Activated CD4-positive, alpha-beta T cell treated with anti-CD3 and anti-CD28 coated beads, Interleukin-2, amount 50 U/mL, for 16 hours (primary cell): ENCODE data around the gene PCBD2.
"Not testable (repeated sequence)": the region's sequence is repeated elsewhere in the genome, so short reads cannot be mapped to it uniquely, and the experiment has no call there.

Experiments
- DNase-seq: peaks from one replicate; pipeline ENCODE4 v3.0.0-alpha.2; 2020

The PCBD2 gene

DNA sequence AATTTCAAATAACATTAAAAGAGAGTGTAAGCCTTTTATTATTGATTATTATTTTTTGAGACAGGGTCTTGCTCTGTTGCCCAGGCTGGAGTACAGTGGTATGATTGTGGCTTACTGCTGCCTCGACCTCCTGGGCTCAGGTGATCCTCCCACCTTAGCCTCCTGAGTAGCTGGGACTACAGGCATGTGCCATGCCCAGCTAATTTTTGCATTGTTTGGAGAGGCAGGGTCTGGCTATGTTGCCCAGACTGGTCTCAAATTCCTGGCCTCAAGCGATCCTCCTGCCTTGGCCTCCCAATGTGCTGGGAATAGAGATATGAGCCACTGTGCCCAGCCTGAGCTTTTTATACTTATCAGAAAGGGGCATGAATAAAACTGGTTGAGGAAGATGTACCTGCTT lies 5.8 kb downstream of the PCBD2 start:
- not testable (repeated sequence) for DNase-seq

DNA sequence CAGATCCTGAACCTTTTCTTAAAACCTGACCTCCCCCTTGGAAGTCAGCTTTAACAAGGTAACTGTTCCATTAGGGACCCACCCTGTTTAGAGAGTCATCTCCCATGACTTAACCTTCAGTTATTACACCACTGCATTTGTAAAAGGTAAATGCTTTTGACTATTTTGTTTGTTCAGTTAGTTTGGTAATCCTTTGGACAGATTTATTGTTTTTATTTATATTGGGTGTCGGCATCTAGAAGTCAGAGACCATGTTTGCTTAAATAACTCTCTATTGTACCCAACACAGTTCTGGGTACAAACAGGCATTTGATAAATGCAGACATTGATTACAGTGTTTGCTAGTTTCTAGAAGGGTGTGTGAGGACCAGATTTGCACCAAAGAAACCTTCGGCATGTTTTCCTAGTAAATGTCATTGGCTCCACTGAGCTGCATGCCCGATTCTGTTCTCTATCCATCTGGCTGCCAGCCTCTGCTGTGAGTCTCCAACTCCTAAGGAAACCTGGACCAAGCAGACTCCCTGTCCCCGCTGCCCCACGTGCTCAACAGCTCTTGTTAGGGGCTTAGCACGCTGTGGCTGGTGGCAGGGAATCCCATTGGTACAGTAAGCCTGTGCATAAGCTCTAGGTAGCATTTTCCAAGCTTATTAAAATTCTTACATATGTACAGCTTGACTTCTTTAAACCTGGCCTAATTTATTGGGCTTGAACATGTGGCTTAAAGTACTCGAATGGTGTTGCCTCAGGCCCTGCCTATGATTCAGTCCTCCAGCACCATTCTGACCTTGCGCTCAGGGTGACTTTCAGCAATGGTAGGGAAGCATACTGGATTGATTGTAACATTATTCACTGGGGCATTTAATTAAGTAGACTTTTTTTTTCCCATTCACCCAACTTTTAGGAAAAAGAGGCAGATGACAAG lies 6.6 kb downstream of the PCBD2 start:
- DNase-seq, result no peak

DNA sequence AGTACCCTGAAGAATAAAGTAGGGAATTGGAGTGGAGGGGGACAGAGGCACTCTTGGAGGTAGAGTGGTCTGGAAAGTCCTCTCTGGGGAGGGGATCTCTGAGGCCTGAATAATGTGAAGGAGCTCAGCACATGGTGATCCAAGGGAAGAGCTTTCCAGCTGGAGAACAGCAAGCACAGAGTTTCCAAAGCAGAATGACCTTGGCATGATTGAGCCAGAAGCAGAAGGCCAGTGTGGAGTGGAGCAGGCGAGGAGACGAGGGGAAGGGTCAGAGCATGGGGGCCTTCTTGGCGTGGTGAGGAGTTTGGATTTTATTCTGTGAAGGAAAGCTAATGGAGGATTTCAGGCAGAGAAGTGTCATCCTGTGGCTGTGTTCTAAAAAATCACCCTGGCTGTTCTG lies 8.3 kb downstream of the PCBD2 start:
- DNase-seq, result no peak

DNA sequence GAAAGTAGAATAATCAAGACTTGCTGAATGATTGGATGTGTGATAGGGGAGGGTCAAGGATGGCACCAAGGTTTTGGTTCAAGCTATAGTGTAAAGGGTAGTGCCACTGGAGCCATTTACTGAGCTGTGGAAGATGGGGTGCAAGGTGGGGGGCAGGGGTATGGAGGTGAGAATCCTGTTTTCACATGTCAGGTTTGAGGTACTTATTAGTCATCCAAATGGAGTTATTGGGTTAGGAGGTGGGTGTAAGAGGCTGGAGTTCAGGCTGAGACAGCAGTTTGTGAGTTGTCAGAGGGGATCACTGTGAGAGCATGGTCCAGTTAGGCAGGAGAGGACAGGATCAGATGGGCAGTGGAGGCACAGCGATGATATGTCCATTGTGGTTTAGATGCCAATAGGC lies 8.9 kb downstream of the PCBD2 start:
- no peak for DNase-seq

DNA sequence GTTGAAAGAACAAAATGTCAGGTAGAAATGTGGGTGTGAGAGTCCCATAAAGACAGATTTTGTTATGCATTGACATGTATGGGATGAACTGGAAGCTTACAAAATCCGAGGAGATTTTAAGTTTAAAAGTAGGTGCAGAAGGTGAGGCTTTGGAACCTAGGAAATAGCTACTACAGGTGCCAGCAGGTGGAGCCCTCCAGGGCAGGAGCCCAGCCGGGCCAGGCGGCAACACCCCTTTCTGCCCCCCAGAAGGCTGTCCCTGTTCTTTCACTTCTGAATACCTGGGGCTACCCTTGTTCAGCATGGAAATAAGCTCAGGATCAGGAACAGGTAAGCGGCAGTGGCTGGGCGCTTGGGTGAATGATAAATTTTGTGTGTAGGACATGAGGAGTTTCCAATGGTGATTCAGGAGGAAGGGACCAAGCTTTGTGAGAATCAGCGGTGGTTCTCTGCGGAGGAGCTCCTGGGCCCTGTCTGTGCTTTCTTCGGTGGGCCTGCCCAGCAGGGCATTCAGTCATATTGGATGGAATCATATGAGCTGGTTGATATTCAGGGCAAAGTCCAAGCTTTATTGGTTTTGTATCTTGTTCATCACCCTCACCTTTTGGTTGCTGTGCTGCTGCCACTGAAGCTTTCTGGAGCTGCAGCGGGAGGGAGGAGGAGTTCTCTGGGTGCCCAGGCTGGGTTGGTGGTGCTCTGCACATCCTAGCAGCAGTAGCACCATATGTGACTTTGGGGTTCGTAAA lies 12.3 kb downstream of the PCBD2 start:
- DNase-seq, result no peak

DNA sequence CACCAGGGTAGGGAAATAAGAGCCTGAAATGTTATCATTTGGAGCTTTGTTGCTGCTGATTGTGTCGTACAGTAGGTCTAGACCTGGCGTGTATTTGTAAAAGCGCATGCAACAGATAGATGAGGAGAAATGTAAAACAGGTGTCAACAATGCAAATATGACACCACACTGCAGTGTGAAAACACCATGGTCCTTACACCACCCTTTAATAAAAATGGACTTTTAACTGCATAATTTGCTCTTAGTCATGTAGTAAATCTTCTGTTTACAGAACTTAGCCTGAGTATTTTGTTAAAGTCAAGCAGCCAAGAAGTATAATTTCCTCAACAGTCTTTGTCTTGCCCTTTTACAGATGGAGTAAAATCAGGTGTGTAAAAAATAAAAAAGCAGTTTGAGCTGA lies 13.9 kb downstream of the PCBD2 start:
- DNase-seq, result no peak

DNA sequence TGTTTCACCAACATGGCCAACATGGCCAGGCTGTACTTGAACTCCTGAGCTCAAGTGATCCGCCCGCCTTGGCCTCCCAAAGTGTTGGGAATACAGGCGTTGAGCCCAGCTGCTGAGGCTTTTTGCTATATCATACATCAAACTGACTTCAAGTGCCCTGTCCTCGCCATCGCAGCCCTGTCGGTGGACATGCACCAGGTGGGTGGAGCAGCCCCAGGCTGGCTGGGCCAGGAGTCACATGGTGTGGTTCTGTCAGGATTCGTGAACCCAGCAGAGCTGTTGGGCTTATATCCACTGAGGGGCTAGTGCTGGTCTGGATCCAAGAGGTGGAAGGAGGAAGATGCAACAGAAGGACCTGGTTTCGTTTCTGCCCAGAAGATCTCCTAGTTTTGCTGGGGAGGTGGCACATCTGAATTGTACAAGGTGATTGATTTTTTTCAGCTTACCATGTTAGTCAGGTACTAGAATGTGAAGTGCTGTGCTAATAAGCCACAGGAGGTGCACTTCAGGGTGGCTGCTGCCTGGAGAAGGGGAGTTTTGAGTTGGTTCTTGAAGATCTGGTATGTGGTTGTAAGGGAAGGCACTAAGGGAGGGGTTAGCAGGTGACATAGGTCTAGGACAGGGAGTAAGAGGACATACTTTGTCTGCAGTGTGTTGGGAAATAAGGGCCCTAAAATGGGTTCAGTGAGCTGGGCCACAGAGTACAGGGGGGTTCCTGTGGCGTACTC lies 16.1 kb downstream of the PCBD2 start:
- DNase-seq, result no peak

DNA sequence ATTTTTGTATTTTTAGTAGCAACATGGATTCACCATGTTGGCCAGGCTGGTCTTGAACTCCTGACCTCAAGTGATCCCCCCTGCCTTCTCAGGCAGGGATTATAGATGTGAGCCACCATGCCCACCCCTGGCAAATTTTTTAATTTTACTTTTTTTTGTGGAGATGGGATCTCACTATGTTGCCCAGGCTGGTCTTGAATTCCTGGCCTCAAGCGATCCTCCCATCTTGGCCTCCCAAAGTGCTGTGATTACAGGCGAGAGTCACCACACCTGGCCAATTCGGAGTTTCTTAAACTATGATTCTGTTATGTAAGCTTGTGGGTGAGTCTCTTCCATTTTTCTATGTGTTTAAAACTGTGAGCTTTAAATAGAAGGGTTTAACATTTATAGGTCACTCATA lies 27.6 kb downstream of the PCBD2 start:
- no peak for DNase-seq

DNA sequence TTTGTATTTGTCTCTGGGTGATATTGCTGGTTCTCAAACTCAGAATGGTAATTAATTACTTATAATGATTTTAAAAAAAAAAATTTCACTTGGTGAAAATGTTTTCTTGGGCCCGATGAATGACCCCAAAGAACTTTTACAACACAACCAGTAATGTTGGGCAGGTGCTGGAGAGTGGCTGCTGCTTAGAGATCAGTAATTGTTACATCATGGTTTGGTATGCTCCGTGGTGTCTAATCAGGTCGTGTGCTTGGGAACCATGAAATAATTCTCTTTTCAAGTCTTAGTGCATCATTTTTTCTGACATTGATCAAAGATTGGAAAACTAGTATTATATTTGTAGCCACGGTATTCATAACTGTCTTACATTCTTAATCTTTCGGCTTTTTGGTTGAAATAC lies 29.3 kb downstream of the PCBD2 start:
- no peak for DNase-seq

DNA sequence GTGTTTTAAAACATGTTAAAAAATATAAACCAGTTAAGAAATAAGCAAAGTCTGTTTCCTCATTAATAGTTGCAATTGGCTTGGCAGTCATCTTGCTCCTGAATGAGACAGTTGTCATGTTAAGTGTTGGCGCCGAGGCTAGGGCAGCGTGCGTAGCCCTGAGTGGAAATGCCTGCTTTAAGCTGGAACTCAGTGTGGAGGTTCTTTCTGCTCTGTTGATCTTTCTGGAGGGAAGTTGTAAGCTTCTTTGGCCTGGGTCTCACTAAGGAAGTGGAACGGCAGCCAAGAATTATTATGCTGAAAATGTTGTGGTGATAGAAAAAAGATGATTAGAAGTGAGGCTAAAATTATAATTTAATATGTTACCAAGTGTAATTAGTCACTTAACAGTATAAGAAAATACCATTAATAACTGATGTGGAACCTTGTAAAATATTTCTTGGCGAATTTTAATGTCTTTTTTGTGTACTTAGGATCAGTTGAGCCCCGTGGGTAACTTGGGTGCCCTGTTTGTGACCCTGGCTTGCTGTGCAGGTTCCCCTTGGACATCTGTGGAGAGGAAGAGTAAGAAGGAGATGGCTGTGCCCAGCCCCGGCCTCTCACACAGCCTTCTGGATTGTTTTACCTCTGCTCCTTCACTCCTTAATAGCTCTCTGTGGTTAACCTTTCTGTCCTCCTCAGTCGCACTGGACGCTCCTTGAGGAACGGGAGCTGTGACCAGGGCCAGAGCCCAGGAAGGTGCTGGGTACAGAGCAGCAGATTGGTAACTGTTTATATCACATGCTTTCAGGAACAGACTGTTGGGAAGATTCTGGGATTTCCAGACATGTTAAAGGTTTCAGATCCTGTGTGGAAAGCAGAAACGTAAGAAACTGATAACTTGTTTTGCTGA lies 31.0 kb downstream of the PCBD2 start:
- no peak for DNase-seq

DNA sequence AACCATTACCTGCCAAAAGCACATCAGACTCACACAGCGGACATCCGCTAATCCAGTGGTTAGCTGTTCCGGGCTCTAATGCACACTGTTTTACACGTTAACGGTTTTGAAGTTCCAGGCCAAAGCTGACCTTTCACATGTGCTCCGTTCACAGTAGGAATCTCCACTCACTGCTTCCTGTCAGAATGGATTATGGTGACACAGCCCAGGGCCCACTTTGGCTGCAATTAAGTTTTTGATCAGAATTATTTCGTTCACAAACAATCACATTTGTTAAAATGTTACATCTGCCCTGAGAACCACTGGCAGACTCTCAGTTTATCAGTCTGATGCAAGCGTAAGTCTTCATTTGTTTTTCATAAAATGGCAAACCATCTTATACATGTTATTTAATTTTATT lies 32.6 kb downstream of the PCBD2 start:
- DNase-seq, result no peak

DNA sequence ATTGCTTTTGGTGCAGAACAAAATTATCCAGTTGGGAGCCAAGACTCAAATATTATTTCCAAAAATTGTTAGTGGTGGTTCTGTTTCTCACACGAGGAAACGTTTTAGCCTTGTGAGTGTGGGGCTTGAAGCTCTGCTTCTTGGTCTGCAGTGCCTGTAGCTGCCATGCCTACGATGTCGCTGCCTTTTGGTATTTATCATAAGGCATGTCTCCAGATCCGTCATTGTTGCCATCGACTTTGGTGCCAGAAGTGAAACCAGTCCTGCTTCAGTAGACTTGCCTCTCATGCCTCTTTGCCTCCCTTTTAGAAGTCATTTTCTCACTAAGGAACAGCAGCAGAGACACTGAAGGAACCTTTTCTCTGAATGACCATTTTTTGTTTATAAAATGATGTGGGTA lies 33.1 kb downstream of the PCBD2 start:
- no peak for DNase-seq

DNA sequence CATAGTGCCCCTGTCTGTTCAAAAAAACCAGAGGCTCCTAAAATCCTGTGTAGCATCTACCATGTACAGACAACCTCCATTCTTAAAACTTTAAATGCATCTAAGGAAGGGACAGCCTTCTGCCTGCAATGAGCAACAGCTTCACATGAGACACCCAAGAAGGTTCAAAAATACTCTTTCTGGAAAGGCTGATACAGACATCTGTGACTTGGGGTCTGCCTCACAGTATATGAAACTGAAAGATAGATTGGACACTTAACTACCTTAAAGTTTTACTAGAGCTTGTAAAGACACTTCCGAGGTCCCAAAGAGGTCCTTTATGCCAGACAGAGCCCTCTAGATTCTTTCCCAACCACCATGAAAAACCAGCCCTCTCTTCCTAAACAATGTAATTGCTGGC lies 34.6 kb downstream of the PCBD2 start:
- DNase-seq, result no peak

DNA sequence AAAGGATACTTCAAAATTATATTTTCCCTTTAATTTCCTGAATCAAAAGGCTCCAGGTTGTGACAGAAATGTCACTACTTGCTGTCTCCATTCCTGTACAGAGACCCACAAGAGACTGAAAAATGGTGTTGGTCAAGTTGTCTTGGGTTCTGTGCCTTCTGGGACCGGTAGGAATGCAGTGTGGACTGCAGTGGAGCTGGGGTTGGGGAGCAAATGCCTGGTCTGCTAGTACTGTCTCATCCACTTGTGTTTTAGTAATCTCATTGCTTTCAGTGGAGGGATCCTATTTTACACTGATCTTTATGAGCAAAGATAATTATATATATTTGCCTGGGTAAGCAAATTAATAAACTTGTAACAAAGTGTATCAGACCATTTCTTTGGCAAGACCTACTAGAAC lies 38.6 kb downstream of the PCBD2 start:
- no peak for DNase-seq

DNA sequence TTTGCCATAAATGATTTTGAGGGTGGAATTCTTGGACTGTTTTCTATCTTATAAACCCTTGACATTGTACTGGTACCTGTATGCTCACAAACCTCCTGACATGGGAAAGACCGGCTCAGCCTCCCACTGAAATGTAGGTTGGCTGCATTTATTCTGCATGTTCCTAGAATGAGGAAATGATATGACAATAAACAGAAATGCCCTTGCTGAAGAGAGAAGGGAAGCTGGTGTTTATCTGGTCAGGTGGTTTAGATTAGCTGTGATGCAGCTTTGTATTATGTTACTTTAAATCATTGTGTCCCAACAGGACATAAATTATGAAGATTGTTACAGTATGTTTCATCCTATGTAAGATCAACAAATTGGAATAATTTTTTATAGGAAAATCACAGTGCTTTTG lies 39.7 kb downstream of the PCBD2 start:
- no peak for DNase-seq

DNA sequence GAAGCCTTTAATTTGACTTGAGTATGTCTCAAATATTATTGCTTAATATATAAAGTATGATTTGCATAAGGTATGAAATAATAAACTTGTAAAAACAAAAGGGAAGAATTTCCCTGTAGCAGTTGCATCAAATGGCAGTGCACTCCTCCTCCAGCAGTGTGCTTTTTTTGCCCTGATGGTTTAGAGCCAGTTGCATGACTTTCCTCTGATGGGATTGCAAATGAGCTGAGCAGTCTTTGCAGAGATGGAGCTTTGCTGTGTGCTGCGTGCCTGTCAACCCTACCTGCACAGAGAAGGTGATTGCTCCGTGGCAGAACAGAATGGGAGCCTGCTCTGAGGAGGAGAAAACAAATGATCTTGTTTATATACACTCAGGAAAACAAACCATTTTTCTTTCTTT lies 40.1 kb downstream of the PCBD2 start:
- DNase-seq, result no peak

DNA sequence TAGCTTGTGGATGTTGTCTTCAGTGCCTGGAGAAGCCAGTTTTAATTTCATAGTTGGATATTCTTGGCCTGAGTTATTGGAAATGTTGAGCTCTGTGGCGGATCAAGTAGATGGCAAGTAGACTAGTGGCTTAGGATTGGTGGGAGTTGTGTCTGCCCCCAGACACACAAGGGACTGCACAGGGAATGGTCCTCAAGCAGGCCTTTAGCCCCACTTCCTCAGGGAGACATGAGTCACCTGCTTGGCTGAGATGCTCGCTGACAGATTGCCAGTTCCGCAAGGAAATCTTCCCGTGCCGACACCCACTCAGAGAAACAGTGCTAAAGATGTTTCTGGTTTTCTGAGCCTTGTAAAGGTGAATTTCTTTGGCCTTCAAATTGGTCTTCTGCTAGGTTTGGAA lies 44.0 kb downstream of the PCBD2 start:
- no peak for DNase-seq

DNA sequence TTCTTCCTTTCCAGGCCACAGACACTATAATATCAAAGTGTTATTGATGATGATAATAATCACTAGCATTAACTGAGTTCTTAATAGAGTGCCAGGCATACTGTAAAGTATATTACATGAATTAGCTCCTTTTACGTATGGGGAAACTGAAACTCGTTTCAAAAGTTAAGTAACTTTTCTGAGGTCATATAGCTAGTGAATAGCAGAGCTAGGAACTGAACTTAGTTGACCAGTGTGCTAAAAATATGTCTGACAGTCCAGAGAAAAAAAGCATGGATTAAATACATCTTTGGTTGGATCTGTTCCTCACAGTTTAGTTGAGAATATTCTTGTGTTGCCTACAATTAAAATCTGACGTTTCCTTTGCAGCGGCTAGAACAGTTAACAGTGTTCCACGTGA lies 44.4 kb downstream of the PCBD2 start:
- DNase-seq, result no peak

DNA sequence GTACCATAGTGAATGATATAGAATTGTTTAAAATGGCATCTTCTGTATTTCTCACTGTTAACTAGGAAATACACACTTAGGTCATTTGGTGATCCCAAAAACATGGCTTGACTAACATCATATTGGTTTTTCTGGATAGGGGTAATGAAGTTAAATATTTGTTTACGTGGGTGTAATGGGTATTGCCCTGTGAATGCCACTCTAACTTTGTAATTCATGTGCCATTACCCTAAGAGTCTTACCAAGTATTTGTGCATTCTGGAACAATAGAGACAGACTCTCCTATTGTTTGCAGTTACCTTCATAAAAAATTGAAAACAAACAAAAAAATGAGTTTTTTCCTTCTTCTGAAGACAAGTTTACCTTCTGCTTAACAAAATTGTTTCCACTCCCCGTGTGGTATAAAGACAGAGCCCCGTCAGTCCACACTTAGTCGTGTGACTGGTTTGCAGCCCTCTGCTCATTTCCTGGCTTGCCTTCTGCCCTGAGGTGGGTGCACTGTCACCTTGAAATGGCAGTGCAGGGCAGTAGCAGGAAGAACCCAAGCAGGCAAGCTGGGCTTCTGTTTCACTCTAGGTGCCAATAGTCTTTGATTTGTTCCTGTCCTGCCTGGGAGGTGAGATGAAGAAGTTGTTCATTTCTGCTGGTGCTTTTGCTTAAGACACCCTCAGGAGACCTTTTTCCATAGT lies 53.1 kb downstream of the PCBD2 start:
- DNase-seq, result no peak

DNA sequence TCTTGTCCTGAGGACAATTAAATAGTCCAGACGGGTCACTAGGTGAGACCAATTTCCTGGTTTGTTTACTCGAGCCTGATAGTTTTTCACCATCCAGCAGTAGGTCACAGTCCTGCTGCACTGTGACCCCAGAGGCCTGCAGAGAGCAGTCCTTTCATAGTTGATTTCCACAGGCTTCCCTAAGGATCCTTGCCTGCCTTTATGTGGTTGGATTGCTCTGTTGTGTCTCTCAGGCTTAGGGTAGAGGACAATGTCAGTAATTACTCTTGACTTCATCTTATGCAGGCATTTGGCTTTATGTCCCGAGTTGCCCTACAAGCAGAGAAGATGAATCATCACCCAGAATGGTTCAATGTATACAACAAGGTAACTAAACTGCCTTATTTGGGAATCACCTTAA lies 53.8 kb downstream of the PCBD2 start:
- no peak for DNase-seq

DNA sequence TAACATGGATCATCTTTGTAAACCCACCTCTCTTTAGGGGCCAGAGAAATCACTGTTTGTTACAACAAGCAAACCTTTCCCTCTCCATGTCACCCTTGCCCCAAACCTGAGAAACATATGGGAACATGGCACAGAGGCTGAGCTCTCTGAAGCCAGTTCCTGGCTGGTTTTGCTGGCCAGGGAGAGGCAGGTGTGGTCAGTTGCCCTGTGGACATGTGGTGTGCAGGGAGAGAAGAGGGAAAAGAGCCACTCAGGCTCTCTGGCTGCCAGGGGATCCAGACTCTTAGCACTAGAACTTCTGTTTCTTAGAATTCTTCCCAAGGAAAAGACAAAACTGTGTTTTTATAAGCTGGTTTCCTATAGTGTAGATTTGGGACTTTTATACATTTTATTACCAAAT lies 58.2 kb downstream of the PCBD2 start:
- DNase-seq, result no peak
